Stimulated activated CD4-positive, alpha-beta T cell treated with anti-CD3 and anti-CD28 coated beads, Interleukin-1b, Interleukin-23, amount 100 ng/mL, for 48 hours (primary cell): ENCODE measurements around the gene SMC2.

Experiments used
- DNase-seq: peaks from one replicate; pipeline ENCODE4 v3.0.0-alpha.2; 2020

SMC2 gene

DNA sequence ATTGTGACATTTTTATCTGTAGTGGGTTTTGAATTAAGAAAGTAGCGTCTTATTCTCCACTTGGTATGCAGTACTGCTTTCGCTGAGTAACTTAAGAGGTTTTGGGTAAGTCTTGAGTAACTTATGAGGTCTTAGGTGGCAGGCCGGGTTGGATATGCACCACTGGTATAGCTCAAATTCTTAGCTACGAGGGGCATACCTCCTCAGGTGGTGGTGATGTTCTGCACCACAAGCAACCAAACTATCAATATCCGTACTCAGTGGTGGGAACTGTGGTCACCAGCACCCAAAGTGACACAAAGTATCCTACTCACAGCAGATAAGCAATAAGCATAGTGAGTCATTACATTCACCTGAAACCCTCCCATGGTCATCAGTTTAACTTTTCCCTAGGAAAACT, 13.7 kb downstream of the SMC2 start:
- DNase-seq, result no peak

DNA sequence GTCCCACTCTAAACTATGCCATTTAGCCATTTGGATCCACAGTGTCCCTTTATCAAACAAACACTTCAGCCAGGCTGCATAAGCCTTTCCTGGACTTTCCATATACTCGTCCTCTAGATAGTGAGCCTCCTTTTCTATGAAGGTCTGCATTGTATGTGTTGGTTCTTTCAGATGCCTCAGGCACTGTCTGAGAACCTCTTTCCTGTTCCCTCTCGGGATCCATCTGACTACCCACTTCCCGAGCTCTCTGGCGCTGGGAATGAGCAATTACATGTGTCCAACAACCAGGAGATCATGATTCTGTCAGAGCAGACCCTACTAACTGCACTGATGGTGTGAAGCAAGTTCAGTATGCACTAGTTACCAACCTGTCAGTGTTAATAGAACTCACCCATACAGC, 14.2 kb downstream of the SMC2 start:
- DNase-seq, result no peak

DNA sequence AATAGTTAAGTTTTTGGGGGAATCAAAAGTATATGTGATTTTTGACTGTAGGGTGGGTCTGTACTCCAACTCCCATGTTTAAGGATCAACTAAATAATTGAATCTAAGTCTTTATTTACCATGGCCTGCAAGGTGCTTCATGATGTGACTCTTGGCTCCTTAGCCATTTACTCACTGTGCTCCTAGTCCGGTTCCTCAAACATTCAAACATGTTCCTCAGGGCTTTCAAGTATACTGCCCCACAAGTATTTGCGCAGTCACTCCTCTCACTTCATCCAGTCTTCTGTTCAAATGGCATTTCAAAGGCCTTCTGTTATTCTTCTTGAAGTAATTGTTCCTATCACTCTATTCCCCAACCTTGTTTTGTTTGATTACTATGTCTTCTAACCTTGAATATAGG, 16.4 kb downstream of the SMC2 start:
- DNase-seq, result no peak

DNA sequence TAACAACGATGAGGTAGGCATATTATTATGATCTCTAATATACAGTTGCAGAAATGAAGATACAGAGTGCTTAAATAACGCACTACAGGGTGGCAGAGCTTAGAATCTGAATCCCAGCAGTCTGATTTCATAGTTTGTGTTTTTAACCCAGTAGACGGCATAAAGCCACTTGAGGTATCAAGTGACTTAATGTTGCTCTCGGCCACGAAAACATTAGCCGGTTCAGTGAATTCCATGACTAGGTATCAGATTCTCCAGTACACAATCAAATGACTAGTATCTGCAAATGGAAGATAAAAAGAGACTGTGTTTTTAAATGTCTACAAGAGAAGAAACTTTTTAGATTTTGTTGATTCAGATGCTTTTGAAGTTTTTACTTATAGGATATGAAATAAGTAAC, 24.8 kb downstream of the SMC2 start:
- DNase-seq, result no peak

DNA sequence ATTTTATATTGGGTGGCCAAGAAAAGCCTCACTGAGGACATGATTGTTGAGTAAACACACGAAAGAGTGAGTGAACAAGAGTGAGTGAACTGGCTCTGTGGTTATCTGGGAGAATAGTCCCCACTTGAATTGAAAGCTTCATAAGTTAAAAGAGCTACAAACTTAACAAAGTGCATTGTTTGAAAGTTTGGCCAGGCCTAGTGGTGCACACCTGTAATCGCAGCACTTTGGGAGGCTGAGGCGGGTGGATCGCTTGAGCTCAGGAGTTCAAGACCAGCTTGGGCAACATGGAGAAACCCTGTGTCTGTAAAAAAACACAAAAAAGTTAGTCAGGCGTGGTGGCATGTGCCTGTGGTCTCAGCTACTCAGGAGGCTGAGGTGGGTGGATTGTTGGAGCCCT, 26.9 kb downstream of the SMC2 start:
- DNase-seq, result no peak

DNA sequence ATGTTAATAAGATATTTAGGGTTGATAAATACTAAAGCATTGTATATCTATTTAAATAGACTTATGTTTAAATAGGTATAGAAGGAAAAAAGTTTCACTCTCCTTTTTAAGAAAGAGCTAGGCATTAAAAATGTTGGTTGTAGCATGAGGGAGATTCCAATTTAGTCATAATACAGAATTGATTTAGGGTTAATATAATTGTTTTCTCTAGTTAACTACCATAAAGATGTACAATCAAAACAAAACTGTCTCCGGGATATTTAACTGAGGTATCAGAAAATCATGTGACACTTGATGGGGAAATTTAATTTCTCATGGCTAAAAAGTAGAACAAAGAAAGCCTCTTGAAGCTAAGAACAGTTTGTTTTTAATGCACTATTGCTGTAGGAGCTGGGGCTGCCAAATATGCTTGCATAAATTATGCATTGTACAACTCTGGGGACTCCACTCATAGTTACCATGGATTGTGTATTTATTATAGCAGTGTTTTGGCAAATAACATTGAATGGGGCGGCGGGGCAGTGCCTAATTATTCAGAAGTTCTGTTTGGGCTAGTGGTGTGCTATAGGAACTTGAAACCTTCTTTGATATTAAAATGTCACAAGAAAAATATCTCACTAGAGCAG, 44.2 kb downstream of the SMC2 start:
- no peak for DNase-seq

DNA sequence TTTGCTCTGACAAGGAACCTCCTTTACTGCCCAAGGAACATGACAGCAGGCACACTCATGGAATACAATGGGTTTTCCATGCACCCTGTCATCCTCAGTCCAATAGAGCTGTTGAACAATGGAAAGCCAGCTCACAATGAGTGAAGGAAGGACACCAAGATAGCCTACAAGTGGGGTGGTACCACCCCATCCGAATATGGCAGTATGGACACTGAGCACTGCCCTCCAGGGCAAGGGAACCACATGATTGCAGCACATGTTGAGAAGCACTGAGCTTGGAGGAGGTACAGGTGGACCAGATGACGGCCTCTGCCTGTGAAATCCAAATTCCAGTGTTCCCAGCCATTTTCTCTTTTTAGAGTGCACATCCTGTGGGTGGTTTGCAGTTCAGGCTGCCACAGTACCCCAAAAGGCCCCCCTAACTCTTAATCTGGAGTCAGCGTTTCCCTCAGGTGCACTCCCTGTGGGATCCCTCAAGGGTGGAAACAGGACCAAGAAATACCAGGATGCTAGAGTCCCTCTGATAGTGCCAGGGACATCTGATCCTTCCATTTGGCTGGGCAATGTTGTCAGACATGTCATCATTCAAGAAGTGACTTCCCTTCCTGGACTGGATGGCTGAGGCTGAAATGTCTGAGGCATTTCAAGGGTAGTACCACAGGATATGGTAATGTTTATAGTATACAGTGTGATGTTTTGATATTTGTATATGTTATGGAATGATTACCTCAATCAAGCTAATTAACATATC, 48.9 kb downstream of the SMC2 start:
- no peak for DNase-seq

DNA sequence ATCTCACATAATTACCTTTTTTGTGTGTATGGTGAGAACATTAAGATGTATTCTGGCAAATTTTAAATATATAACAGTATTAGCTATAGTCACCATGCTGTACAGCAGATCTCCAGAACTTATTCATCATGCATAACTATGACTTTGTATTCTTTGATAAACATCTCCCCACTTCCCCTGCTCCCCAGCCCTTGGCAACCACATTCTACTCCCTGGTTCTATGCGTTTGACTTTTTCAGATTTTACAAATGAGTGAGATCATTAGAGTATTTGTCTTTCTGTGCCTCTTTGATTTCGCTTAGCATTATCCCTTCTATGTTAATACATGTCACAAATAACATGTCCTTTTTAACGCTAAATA, 49.4 kb downstream of the SMC2 start:
- DNase-seq, result no peak

DNA sequence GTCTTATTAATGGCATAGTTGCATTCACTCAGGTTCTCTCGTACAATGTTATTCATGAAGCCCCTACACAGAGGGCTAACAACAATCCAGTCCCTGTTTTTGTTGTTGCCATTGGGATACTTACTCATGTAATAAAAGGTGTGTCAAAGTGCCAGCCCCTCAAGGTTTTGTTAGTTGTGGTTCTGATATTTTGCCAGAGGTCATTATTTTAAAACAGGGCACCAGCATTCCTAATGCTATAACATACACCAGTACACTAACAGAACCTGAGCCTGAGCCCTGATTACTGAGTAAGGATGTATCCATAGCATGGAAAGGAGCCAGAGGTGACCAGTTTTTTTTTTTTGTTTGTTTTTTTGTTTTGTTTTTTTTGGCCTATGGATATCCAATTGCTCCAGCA, 50.2 kb downstream of the SMC2 start:
- DNase-seq, result no peak

DNA sequence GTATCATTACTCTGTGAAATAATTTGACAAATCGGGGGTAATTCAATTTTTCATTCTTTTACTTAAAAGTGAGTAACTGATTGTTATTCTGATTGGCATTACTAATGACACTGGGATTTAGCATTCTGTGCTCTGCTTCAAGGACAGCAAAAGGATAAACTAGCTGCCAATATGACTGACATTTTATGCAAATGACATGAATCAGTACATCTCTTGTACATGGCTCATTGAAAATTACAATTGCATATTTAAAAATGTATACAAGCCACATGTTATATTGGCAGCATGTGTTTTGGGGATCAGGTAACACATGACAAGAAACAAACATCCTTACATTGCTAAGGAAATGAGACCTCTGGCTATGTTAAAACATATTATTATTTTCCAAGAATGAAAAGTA, 79.0 kb downstream of the SMC2 start:
- DNase-seq, result no peak

DNA sequence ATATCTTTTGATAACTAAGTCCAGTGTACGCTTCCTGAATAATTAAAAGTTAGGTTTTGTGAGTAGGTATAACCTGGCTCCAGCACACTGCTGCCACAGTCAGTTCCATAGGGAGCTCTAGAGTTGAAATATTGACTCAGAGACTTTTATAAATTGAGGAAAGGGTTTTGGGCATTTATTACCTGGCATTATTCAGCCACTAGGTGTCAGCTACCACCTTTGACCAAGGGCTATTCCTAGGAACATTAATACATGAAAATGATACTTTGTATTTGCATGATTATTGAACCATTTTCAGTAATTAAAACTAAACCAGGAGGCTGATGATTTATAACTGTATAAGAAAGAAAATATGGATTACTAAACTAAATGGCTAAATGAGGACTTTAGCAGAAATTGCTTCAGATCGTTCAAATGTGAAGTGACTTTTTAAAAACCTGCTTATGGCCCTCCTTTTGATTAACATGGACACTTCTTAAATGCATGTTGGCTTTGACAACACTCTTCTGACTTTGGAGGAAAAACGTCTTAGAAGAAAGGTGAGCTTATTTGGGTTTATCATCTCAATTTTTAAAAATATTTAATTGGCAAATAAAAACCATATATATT, 83.0 kb downstream of the SMC2 start:
- no peak for DNase-seq

DNA sequence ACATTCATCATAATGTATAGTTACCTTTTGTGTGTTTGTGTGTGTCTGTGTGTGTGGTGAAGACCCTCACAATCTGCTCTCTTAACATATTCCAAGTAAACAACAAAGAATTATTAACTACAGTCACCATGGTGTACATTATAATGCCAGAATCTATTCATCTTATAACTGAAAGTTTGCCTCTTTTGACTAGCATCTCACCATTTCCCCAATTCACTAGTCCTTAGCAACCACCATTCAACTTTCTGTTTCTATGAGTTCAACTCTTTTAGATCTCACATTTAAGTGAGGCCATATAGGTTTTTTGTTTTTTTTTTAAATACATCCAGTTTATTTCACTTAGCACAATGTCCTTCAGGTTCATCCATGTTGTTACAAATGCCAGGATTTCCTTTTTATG, 83.6 kb downstream of the SMC2 start:
- no peak for DNase-seq
